Activated CD4-positive, alpha-beta memory T cell treated with anti-CD3 and anti-CD28 coated beads for 36 hours (primary cell): ENCODE results near the gene RBMS1. TPM values are rescaled to one million over a fixed set of nuclear protein-coding genes. Genes with fewer than 3 reads are reported as not detected.
"Not testable (repeated sequence)": the region's sequence is repeated elsewhere in the genome, so short reads cannot be mapped to it uniquely, and the experiment has no call there.

Experiments
- CTCF ChIA-PET: fragments of 350-600 bp; sonication (Branson Sonifier 250); formaldehyde crosslinking; loops from one replicate; lab custom pipeline; 2021; ENCODE audit warnings: antibody characterized with exemption, inconsistent platforms; lab: Charles Lee
- POLR2A ChIA-PET: fragments of 350-600 bp; sonication (Branson Sonifier 250); formaldehyde crosslinking; loops from one replicate; lab custom pipeline; 2021; ENCODE audit warnings: antibody characterized with exemption; lab: Charles Lee
- DNase-seq: peaks from one replicate; pipeline ENCODE4 v3.0.0-alpha.2; 2020
- H3K27ac Mint-ChIP-seq: one replicate; pipeline ENCODE4 v1.8.0; 2021; ENCODE audit warnings: mixed read lengths
- H3K27me3 Mint-ChIP-seq: one replicate; pipeline ENCODE4 v1.8.0; 2021; ENCODE audit warnings: mixed read lengths
- H3K36me3 Mint-ChIP-seq: one replicate; pipeline ENCODE4 v1.8.0; 2021; ENCODE audit warnings: mixed read lengths
- H3K4me1 Mint-ChIP-seq: one replicate; pipeline ENCODE4 v1.8.0; 2021; ENCODE audit warnings: low read depth, mixed read lengths
- H3K4me3 Mint-ChIP-seq: one replicate; pipeline ENCODE4 v1.8.0; 2021; ENCODE audit warnings: mild to moderate bottlenecking, mixed read lengths
- H3K9me3 Mint-ChIP-seq: one replicate; pipeline ENCODE4 v1.8.0; 2021; ENCODE audit warnings: mixed read lengths
- intact Hi-C: fragments of 100-400 bp; cut with micrococcal nuclease; formaldehyde crosslinking; loops from one replicate; pipeline ENCODE4 v1.15.1; 2023
- total RNA-seq, 2 experiments: library from RNA; stranded (reverse); gene quantifications; one replicate each; pipeline ENCODE4 v1.2.3, GENCODE V29; 2021

Gene RBMS1
- total RNA-seq, 2 experiments from 2014 or later: 37.9 to 40.0 TPM

DNA sequence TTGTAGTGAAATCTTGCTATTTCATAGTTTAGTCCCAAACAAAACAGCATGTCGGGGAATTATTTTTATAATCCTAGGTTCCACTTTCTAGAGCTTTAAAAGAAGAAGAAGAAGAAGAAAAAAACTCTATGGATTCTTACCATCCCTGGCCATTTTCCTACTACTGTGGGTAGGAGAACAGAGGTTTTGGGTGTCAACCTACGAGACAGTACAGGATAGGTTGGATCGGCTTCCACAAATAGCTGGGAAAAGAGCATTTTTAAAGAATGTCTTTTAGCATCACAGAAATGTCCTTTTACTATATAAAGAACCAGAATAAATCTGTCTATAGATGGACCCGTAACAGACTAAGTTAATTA is 65.2 kb downstream of the RBMS1 start:
- DNase-seq: no peak
- ChIA-PET POLR2A (interaction anchor here (2.5 kb wide), 1 partner anchor 21 kb away, joined by 11 read pairs; no protein-coding TSS in a partner anchor), CTCF (interaction anchor here (0.9 to 3.8 kb wide), 21 partner anchors 9 to 634 kb away, joined by 3 to 29 read pairs (median 6); partner anchors contain the start of gene RBMS1)
- no peaks in the 10 kb centered on the region for H3K27me3 Mint-ChIP-seq
- peaks cover 11% of the 10 kb centered on the region for H3K36me3 Mint-ChIP-seq
- H3K4me1 Mint-ChIP-seq: peaks cover 56% of the 10 kb centered on the region
- peaks cover 13% of the 10 kb centered on the region for H3K9me3 Mint-ChIP-seq
- peak overlapping the region; percentile 86 for H3K27ac Mint-ChIP-seq
- H3K4me3 Mint-ChIP-seq: peak overlapping the region; percentile 72
- intact Hi-C loops: loop anchor here (1.0 to 5.0 kb wide), 5 partner anchors 18 to 564 kb away; no protein-coding TSS in a partner anchor

DNA sequence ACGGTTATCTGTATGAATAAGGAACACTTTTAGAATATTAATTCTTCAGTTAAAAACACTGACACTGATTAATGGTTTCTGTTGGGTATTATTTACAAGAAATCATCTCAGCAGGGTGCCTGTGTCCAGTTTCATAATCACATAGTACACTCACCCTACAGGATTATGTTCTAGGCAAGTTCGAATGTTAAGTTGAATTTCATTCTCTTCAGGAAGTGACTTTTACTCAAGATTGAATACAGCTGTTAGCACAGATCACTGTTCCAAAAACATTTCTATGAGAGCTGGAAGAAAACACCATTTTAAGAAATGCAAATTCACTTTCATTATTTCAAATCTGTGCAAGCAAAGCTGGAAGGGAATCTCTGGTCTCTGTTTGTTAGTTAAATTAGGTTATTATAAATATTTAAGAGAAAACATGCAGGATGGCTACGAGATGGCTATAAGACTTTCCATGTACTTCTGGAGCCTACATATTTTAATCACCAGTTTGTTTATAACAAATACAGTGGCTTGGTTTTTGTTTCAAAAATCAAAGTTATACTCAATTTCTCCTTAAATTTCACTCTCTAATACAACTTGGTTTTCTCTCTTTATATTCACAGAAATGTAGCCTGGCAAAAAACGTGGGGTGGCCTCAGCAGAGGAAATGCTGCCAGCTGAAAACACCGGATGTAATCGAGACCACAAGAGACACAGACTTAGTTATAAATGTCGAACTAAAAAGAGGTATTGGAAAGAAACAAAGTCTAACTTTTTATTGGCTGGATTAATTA is 65.8 kb downstream of the RBMS1 start:
- POLR2A ChIA-PET: interaction anchor here (2.5 kb wide), 1 partner anchor 21 kb away, joined by 11 read pairs; no protein-coding TSS in a partner anchor
- peaks cover 11% of the 10 kb centered on the region for H3K36me3 Mint-ChIP-seq
- H3K4me3 Mint-ChIP-seq: peak overlapping the region; percentile 72
- CTCF ChIA-PET: interaction anchor here (0.9 to 3.8 kb wide), 17 partner anchors 8 to 635 kb away, joined by 3 to 29 read pairs (median 7); no protein-coding TSS in a partner anchor
- peak overlapping the region; percentile 86 for H3K27ac Mint-ChIP-seq
- H3K4me1 Mint-ChIP-seq: peaks cover 57% of the 10 kb centered on the region
- intact Hi-C loops: loop anchor here (1.0 to 5.0 kb wide), 5 partner anchors 17 to 564 kb away; no protein-coding TSS in a partner anchor
- H3K9me3 Mint-ChIP-seq: peaks cover 13% of the 10 kb centered on the region
- peak; percentile 63 for DNase-seq
- H3K27me3 Mint-ChIP-seq: no peaks in the 10 kb centered on the region

DNA sequence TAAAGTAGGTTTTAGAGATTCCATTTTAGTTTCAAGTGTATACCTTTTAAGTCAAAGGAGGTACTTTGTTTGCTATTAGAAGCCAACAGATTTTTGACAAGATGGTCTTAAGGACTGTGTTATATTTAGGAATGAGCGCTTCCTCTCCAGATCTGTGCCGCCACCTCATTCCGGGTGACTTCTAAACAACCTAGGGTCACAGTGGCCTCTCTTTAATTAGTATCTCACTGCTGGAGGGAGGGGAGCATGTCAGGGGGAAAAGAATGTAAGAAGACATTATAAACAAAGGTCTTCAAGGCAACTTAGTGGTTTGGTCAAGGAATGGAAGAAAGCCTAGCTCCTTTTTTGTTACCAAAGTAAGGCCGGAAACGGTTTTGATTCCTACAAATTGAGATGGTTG is 67.0 kb downstream of the RBMS1 start:
- Mint-ChIP-seq H3K27ac (no peak overlapping the region), H3K36me3 (peaks cover 11% of the 10 kb centered on the region), H3K4me3 (no peak overlapping the region), H3K4me1 (peaks cover 60% of the 10 kb centered on the region), H3K9me3 (peaks cover 13% of the 10 kb centered on the region), H3K27me3 (no peaks in the 10 kb centered on the region)
- ChIA-PET POLR2A (no interaction called here), CTCF (interaction anchor here (0.6 to 3.8 kb wide), 2 partner anchors 102 to 174 kb away, joined by 4 to 29 read pairs; no protein-coding TSS in a partner anchor)
- intact Hi-C loops: loop anchor here (5.0 kb wide), 2 partner anchors 34 to 566 kb away; no protein-coding TSS in a partner anchor
- no peak for DNase-seq

DNA sequence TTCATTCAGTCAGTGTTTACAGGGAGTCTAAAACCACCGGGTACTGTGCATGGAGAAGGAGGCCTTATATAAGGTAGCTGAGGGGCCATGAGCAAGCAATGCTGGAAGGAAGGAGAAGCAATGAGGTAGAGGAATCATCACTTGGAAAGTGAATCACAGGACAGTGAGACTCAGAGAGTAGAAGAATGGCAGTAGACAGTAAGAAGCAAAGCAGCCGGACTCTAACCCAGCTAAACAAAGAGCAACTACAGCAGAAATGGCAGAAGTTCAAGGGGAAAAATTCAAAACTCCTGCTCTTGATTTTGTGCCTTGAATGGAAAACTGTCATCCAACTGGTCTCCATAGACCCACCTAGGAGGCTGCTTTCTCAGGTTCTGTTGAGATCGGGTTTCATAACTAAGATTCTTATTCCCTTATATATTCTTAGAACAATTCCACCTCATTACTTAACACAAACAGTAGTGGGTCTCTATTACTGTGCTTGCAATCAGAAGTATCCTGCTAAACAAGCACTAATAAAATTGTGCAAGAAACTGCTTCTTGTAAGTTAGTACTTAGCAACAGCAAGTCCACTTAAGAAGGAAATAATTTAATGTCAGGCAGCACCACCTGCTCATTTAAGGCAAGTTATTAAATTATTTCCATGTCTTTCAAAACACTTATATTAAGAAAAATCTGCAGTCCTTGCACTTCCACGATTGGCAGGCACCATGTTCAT is 68.0 kb downstream of the RBMS1 start:
- intact Hi-C loops: loop anchor here (5.0 kb wide), 2 partner anchors 33 to 567 kb away; no protein-coding TSS in a partner anchor
- ChIA-PET POLR2A (no interaction called here), CTCF (interaction anchor here (0.8 to 1.4 kb wide), 2 partner anchors 21 to 174 kb away, joined by 4 read pairs; no protein-coding TSS in a partner anchor)
- Mint-ChIP-seq H3K9me3 (peaks cover 9% of the 10 kb centered on the region), H3K36me3 (peaks cover 9% of the 10 kb centered on the region), H3K27ac (peak overlapping the region; percentile 31), H3K27me3 (no peaks in the 10 kb centered on the region), H3K4me3 (no peak overlapping the region), H3K4me1 (peaks cover 61% of the 10 kb centered on the region)
- DNase-seq: no peak

DNA sequence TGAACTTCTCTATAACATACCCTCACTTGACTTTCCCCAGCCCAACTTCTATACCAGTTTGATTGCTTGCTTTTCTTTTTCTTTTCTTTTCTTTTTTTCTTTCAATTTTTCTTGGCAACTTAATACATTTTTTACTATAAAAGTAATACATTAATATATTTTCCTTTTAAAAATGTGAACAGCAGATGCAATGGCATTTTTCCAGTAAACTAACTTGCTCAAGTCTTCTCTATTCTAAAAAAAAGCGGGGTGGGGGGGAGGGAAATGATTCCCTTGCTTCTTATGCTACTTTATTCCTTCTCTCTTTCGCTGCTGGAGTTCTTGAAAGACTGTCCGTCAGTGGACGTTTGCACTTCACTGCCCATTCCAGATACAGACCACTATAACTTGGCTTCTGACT is 70.5 kb downstream of the RBMS1 start:
- Mint-ChIP-seq H3K27ac (peak overlapping the region; percentile 7), H3K36me3 (no peaks in the 10 kb centered on the region)
- intact Hi-C loops: no loop called here

DNA sequence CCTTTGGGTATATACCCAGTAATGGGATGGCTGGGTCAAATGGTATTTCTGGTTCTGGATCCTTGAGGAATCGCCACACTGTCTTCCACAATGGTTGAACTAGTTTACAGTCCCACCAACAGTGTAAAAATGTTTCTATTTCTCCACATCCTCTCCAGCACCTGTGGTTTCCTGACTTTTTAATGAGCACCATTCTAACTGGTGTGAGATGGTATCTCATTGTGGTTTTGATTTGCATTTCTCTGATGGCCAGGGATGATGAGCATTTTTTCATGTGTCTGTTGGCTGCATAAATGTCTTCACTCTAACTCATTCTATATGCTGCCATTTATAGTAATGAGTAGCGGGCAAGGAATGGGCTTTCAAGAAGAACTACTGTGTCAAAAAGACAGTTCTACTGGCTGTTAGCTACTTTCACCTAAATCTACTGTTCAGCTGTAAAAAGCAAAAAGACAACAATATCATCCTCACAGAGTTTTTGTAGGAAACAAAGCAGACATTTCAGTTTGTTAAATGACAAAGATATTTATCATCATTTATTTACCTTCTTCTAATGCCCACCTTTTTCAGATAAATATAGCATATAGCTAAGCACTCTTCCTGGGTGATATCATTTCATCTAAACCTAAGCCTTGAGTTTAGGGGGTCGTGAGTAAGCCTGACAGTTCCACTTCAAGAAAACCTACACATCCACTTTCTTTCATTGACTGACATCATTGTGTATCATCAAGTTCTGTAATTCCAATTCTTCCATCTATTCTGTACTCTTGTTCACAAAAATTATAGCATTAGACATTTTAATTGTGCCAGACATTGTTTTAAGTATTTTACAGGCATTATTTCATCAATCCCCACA is 71.7 kb downstream of the RBMS1 start:
- H3K9me3 Mint-ChIP-seq, intact Hi-C loops, DNase-seq, H3K27me3 Mint-ChIP-seq, H3K4me3 Mint-ChIP-seq, H3K36me3 Mint-ChIP-seq: not testable (repeated sequence)
- Mint-ChIP-seq H3K27ac (peak overlapping the region; percentile 63), H3K4me1 (peaks cover 73% of the 10 kb centered on the region)
- CTCF ChIA-PET: interaction anchor here (1.2 kb wide), 1 partner anchor 98 kb away, joined by 4 read pairs; no protein-coding TSS in a partner anchor
- POLR2A ChIA-PET: interaction anchor here (0.6 kb wide), 1 partner anchor 160 kb away, joined by 3 read pairs; no protein-coding TSS in a partner anchor

More for the DNA sequence above, 70.5 kb downstream of the RBMS1 start:
- DNase-seq: no peak
- H3K4me3 Mint-ChIP-seq: no peak overlapping the region
- H3K4me1 Mint-ChIP-seq: peaks cover 70% of the 10 kb centered on the region
- H3K27me3 Mint-ChIP-seq: no peaks in the 10 kb centered on the region
- CTCF ChIA-PET: no interaction called here
- POLR2A ChIA-PET: no interaction called here
- no peaks in the 10 kb centered on the region for H3K9me3 Mint-ChIP-seq

DNA sequence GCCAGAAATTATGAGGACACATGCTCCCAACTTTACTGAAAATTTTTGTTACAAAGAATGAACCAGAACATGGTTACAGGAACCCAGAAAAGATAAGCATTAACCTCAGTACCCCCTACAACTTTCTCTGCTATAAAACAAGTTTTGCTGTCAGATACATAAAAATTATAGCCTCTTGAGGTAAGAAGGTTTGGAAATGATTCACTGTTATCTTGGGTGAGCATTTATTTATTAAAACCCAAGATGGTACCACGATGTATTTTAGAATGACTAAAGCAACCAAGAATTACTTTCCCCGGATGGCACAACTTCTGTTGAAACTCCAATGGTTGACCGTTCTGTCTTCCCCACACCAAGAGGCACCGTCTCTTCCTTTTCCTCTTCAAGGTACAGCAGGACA is 72.9 kb downstream of the RBMS1 start:
- intact Hi-C loops: no loop called here
- peaks cover 71% of the 10 kb centered on the region for H3K4me1 Mint-ChIP-seq
- no peaks in the 10 kb centered on the region for H3K9me3 Mint-ChIP-seq
- ChIA-PET POLR2A (no interaction called here), CTCF (interaction anchor here (1.2 to 2.5 kb wide), 2 partner anchors 8 to 96 kb away, joined by 4 to 14 read pairs; no protein-coding TSS in a partner anchor)
- H3K27ac Mint-ChIP-seq: peak overlapping the region; percentile 26
- no peaks in the 10 kb centered on the region for H3K27me3 Mint-ChIP-seq
- no peak overlapping the region for H3K4me3 Mint-ChIP-seq
- no peaks in the 10 kb centered on the region for H3K36me3 Mint-ChIP-seq
- DNase-seq: no peak

DNA sequence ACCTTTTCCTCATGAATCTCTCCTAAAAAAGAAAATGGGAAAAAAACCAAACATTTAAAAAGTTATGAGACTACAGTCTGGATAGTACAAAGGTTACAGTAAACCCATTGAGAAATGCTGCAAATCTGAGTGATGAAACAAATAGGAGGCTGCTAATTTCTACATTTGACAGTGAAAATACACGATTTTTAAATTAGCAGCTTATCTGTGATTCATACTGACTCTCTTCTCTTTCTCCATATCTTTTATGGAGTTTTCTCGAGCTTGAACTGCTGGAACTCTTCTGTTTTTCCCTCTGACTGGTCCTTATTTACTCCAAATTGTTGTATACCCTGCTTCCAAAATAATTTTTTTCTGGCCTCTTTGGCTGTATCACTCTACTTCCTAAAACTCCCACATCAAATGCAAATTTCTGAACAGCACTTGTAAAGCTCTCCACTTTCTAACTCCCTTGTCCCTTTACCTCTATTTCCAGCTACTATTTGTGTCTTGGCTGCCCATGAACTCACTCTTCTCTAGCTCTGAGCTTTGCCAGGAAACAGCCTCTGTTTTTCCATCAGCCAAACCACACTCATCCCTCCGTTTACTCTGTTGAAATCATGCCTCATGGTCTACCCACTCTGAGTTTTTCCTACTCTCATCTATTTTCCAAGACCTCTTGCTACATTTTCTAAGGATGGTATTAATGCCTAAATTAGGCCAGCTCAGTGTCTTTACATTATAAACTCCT is 73.7 kb downstream of the RBMS1 start:
- CTCF ChIA-PET: interaction anchor here (2.5 kb wide), 1 partner anchor 9 kb away, joined by 14 read pairs; no protein-coding TSS in a partner anchor
- intact Hi-C loops: no loop called here
- H3K4me1 Mint-ChIP-seq: peaks cover 72% of the 10 kb centered on the region
- no peaks in the 10 kb centered on the region for H3K27me3 Mint-ChIP-seq
- H3K36me3 Mint-ChIP-seq: no peaks in the 10 kb centered on the region
- POLR2A ChIA-PET: no interaction called here
- peak overlapping the region; percentile 26 for H3K27ac Mint-ChIP-seq
- no peaks in the 10 kb centered on the region for H3K9me3 Mint-ChIP-seq
- no peak overlapping the region for H3K4me3 Mint-ChIP-seq
- no peak for DNase-seq

DNA sequence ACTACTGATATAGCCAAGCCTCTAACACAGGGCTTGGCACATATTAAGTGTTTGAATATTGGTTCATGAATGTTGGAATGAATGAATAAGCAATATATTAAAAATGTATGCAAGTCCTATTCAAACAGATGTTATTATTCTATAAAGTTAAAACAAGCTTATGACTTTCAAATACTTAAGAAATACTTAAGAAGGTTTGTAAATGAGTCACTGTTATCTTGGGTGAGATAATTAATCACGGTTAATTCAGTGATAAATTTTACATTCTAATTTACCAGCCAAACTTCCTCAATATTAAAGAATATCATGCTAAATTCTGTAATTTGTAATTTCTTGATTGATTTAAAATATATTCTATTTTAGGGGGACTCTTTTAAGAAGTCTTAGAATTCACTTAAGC is 74.8 kb downstream of the RBMS1 start:
- Mint-ChIP-seq H3K27me3 (no peaks in the 10 kb centered on the region), H3K36me3 (no peaks in the 10 kb centered on the region), H3K4me3 (no peak overlapping the region), H3K27ac (no peak overlapping the region), H3K9me3 (no peaks in the 10 kb centered on the region), H3K4me1 (peaks cover 70% of the 10 kb centered on the region)
- CTCF ChIA-PET: interaction anchor here (0.8 to 2.5 kb wide), 2 partner anchors 10 to 55 kb away, joined by 3 to 14 read pairs; no protein-coding TSS in a partner anchor
- no peak for DNase-seq
- intact Hi-C loops: no loop called here
- POLR2A ChIA-PET: no interaction called here

DNA sequence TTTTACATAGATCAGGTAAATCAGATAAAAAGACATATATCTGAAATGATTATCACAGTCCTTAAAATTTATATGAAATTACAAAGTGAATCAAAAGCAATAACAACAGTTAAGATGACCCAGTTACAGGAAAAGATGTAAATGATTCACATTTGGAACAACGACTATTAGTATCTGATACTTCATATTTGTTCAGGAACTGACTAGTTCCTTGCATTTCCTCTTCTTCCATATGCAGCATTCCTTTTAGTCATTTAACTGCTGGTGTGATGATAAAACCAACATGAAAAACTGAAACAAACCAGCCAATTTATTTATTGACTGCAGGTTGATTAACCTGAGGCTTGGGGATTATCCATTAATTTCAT is 75.2 kb downstream of the RBMS1 start:
- Mint-ChIP-seq H3K27ac (peak overlapping the region; percentile 82), H3K9me3 (no peaks in the 10 kb centered on the region), H3K36me3 (no peaks in the 10 kb centered on the region), H3K4me1 (peaks cover 66% of the 10 kb centered on the region), H3K27me3 (no peaks in the 10 kb centered on the region), H3K4me3 (no peak overlapping the region)
- ChIA-PET POLR2A (interaction anchor here (1.4 kb wide), 1 partner anchor 11 kb away, joined by 9 read pairs; no protein-coding TSS in a partner anchor), CTCF (interaction anchor here (0.8 to 2.5 kb wide), 3 partner anchors 10 to 56 kb away, joined by 3 to 14 read pairs (median 9); no protein-coding TSS in a partner anchor)
- intact Hi-C loops: no loop called here
- no peak for DNase-seq
